ENCODE data around the gene CARD10. TPM values are rescaled to one million over a fixed set of nuclear protein-coding genes. Genes with fewer than 3 reads are reported as not detected.

CARD10 gene
- total and polyA plus RNA-seq, 4 donors, result 6.8 to 16.3 (median 10.2) TPM

GRCh38 chr22:37479196-37479595 is 40.0 kb downstream of the CARD10 start:
- H3K9ac ChIP-seq (ENCODE audit: insufficient read depth in 1 of 2, low read length in 2 of 2), result no peak overlapping the region
- no peak overlapping the region for H3K27ac ChIP-seq (ENCODE audit: low read depth in 1 of 2, low read length in 1 of 2)
- WGBS, 2 donors, result 88 to 91% methylated on average over 15 of the region's 15 CpGs
- H3K9me3 ChIP-seq (ENCODE audit: control insufficient read depth in 4 of 4, insufficient read depth in 3 of 4, low read length in 3 of 4), result no peaks in the 10 kb centered on the region
- peaks cover 0 to 4% (median 0%) of the 10 kb centered on the region in 3 donors for H3K27me3 ChIP-seq (ENCODE audit: control insufficient read depth in 3 of 3, insufficient read depth in 3 of 3, low read length in 2 of 3)
- no peak for ATAC-seq (ENCODE audit: insufficient read depth, low FRiP score)
- DNase-seq, result no peak
- no peak overlapping the region for H3K4me3 ChIP-seq
- H3K4me1 ChIP-seq (ENCODE audit: control insufficient read depth in 5 of 5, insufficient read depth in 5 of 5, low read length in 5 of 5), result peaks cover 0 to 14% (median 0%) of the 10 kb centered on the region in 5 donors
- TF ChIP-seq, protein P1, sequence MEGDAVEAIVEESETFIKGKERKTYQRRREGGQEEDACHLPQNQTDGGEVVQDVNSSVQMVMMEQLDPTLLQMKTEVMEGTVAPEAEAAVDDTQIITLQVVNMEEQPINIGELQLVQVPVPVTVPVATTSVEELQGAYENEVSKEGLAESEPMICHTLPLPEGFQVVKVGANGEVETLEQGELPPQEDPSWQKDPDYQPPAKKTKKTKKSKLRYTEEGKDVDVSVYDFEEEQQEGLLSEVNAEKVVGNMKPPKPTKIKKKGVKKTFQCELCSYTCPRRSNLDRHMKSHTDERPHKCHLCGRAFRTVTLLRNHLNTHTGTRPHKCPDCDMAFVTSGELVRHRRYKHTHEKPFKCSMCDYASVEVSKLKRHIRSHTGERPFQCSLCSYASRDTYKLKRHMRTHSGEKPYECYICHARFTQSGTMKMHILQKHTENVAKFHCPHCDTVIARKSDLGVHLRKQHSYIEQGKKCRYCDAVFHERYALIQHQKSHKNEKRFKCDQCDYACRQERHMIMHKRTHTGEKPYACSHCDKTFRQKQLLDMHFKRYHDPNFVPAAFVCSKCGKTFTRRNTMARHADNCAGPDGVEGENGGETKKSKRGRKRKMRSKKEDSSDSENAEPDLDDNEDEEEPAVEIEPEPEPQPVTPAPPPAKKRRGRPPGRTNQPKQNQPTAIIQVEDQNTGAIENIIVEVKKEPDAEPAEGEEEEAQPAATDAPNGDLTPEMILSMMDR (IDR thresholded peaks at IDR 0.05; ENCODE audit: control extremely low read depth, extremely low read depth), result no peak
- peaks cover 0 to 21% (median 0%) of the 10 kb centered on the region in 4 donors for H3K36me3 ChIP-seq (ENCODE audit: control insufficient read depth in 4 of 4, insufficient read depth in 4 of 4, low read length in 4 of 4)

GRCh38 chr22:37476389-37477329 is 42.6 kb downstream of the CARD10 start:
- TF ChIP-seq, protein P1 (IDR thresholded peaks at IDR 0.05; ENCODE audit: control extremely low read depth, extremely low read depth), result no peak
- peaks cover 0 to 5% (median 0%) of the 10 kb centered on the region in 5 donors for H3K4me1 ChIP-seq (ENCODE audit: control insufficient read depth in 5 of 5, insufficient read depth in 5 of 5, low read length in 5 of 5)
- WGBS, 2 donors, result 85 to 92% methylated on average over 14 of the region's 14 CpGs
- no peak for ATAC-seq (ENCODE audit: insufficient read depth, low FRiP score)
- H3K36me3 ChIP-seq (ENCODE audit: control insufficient read depth in 4 of 4, insufficient read depth in 4 of 4, low read length in 4 of 4), result peaks cover 0 to 30% (median 0%) of the 10 kb centered on the region in 4 donors
- no peak overlapping the region for H3K27ac ChIP-seq (ENCODE audit: low read depth in 1 of 2, low read length in 1 of 2)
- no peak for DNase-seq
- no peaks in the 10 kb centered on the region for H3K27me3 ChIP-seq (ENCODE audit: control insufficient read depth in 3 of 3, insufficient read depth in 3 of 3, low read length in 2 of 3)
- no peak overlapping the region for H3K4me3 ChIP-seq
- no peak overlapping the region for H3K9ac ChIP-seq (ENCODE audit: insufficient read depth in 1 of 2, low read length in 2 of 2)
- no peaks in the 10 kb centered on the region for H3K9me3 ChIP-seq (ENCODE audit: control insufficient read depth in 4 of 4, insufficient read depth in 3 of 4, low read length in 3 of 4)

DNA sequence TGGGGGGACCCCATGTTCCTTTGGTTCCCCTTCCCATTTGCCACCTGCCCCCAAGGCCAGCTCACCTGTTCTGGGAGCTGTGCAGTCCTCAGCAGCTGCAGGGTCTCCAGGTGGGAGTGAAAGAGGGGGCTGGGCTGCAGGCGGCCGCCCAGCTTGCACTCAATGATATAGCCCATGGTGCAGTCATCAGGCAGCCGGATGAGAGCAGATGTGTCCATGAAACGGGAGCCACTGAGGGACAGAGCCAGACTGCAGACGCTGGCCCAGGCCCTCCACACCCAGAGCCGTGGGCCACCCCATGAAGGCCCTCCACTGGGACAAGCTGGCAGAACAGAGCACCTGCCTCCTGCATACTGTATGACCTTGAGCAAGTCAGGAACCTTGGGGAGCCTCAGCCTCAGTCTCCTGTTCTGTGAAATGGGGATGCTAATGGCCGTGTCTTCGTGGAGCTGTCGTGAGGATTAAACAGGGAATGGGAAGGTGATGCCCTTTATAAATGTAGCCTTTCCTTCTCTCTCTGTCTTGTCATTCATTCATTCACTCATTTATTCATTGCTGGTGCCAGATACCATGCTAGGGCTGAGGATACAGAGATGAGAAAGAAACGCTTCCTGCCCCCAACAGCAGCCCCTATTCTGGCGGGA is 44.6 kb downstream of the CARD10 start:
- TF ChIP-seq, protein P1 (IDR thresholded peaks at IDR 0.05; ENCODE audit: control extremely low read depth, extremely low read depth), result no peak
- Histone ChIP-seq H3K9me3 (ENCODE audit: control insufficient read depth in 4 of 4, insufficient read depth in 3 of 4, low read length in 3 of 4) (no peaks in the 10 kb centered on the region), H3K9ac (ENCODE audit: insufficient read depth in 1 of 2, low read length in 2 of 2) (no peak overlapping the region), H3K36me3 (ENCODE audit: control insufficient read depth in 4 of 4, insufficient read depth in 4 of 4, low read length in 4 of 4) (peaks cover 0 to 34% (median 0%) of the 10 kb centered on the region in 4 donors), H3K27me3 (ENCODE audit: control insufficient read depth in 3 of 3, insufficient read depth in 3 of 3, low read length in 2 of 3) (no peaks in the 10 kb centered on the region), H3K27ac (ENCODE audit: low read depth in 1 of 2, low read length in 1 of 2) (no peak overlapping the region), H3K4me1 (ENCODE audit: control insufficient read depth in 5 of 5, insufficient read depth in 5 of 5, low read length in 5 of 5) (no peaks in the 10 kb centered on the region), H3K4me3 (no peak overlapping the region)
- ATAC-seq (ENCODE audit: insufficient read depth, low FRiP score), result no peak
- no peak for DNase-seq
- 81 to 88% methylated on average over 11 of the region's 11 CpGs for WGBS, 2 donors

Measured in lung (tissue), 12 donors.